AG09309 (cell line): ENCODE data around the gene LIX1.

Source experiments
- DNase-seq: peaks from one replicate; pipeline ENCODE4 v3.0.0-alpha.2; 2010; ENCODE audit warnings: low read depth
- H3K4me3 ChIP-seq: 2 replicates; pipeline ENCODE4 v1.5.1; 2011; ENCODE audit warnings: mild to moderate bottlenecking, low read depth, low read length, moderate library complexity; ENCODE audit not compliant: control insufficient read depth
- CTCF ChIP-seq: IDR thresholded peaks from 2 replicates; pipeline ENCODE4 v1.5.1; 2011; ENCODE audit warnings: mild to moderate bottlenecking, low read depth, low read length, inconsistent platforms; ENCODE audit not compliant: insufficient read depth, control insufficient read depth; ENCODE audit errors: missing control alignments

The LIX1 gene

GRCh38 chr5:97047076-97047475, 95.3 kb downstream of the LIX1 start:
- no peak for TF ChIP-seq CTCF
- DNase-seq = no peak
- no peak overlapping the region for H3K4me3 ChIP-seq

- TF ChIP-seq CTCF = peak; percentile 8
- peak; percentile 3 for DNase-seq
- H3K4me3 ChIP-seq = no peak overlapping the region
Measured at GRCh38 chr5:97046270-97046982, 96.0 kb downstream of the LIX1 start.

- no peak for DNase-seq
- H3K4me3 ChIP-seq = no peak overlapping the region
Measured at GRCh38 chr5:97044052-97044451, 98.4 kb downstream of the LIX1 start.

GRCh38 chr5:97043511-97043910, 98.9 kb downstream of the LIX1 start:
- H3K4me3 ChIP-seq = no peak overlapping the region
- DNase-seq = no peak
- TF ChIP-seq CTCF = no peak

More at GRCh38 chr5:97044052-97044451, 98.4 kb downstream of the LIX1 start:
- TF ChIP-seq CTCF = peak; percentile 36

DNA sequence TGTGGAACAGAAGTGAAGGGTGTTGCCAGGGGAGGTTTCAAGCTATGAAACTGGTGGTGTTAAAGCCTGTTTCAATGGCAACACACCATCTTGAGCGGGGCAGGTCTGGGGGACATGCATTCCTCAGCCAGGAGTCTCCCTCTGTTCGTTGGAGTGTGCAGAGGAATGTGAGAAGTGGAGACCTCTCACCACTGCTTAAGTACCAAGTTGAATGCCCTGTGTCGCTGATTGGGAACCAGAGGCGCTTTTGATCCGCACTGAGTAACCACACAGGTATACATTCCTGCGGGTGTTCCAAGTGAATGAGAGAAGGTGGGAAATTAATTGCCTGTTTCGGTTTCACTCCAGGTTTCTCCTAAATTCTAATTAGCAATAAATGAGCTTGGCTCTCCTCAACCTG, 99.4 kb downstream of the LIX1 start:
- TF ChIP-seq CTCF = no peak

More for the DNA sequence above, 99.4 kb downstream of the LIX1 start:
- DNase-seq = no peak
- H3K4me3 ChIP-seq = no peak overlapping the region
